Measurements from ENCODE around the gene AGAP3.

DNA sequence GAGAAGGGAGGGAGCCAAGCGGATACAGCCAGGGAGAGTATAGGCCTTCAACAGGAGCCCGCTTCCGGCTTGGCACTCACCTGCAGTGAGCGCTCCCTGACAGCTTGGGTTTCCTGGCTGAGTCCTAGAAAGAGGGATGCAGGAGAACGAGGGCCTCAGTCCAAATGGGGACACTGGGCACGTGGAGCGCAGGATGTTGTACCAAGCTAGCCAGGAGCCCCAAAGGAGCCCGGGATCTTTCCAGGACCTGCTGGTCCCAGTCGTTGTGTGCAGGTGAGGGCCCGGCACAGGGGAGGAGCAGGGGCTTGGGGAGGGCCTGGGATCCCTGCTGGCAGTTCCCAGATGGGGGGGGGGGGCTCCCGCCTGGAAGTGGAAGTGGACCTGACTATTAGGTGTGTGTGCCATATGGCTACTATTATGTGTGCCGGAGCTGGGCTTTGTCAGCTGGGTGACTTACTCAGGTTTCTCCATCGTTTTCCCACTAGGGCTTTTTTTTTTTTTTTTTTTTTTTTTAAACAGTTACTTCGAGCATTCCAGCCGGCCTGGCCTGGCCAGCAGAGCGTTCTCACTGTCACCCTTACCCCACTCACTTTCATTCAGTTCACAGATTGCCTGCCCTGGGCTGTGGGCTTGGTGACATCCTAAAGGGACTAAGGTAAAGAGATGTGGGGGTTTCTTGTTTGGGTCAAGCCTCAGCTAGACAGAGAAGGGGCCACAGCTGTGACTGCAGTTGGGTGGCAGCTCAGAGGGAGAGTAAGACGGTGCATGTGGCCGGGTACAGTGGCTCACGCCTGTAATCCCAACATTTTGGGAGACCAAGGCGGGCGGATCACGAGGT is 3.8 kb downstream of the AGAP3 start:
- TF ChIP-seq, protein P1, sequence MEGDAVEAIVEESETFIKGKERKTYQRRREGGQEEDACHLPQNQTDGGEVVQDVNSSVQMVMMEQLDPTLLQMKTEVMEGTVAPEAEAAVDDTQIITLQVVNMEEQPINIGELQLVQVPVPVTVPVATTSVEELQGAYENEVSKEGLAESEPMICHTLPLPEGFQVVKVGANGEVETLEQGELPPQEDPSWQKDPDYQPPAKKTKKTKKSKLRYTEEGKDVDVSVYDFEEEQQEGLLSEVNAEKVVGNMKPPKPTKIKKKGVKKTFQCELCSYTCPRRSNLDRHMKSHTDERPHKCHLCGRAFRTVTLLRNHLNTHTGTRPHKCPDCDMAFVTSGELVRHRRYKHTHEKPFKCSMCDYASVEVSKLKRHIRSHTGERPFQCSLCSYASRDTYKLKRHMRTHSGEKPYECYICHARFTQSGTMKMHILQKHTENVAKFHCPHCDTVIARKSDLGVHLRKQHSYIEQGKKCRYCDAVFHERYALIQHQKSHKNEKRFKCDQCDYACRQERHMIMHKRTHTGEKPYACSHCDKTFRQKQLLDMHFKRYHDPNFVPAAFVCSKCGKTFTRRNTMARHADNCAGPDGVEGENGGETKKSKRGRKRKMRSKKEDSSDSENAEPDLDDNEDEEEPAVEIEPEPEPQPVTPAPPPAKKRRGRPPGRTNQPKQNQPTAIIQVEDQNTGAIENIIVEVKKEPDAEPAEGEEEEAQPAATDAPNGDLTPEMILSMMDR (optimal IDR thresholded peaks at IDR 0.05 in 1 of 3, IDR thresholded peaks at IDR 0.05 in 1 of 3, conservative IDR thresholded peaks at IDR 0.05 in 1 of 3; ENCODE audit: extremely low read depth in 1 of 3, insufficient read depth in 2 of 3, low read length in 3 of 3), result no peak
- TF ChIP-seq EZH2 (IDR thresholded peaks at IDR 0.05; ENCODE audit: low read length), result no peak
